ENCODE data around the gene USP36.
"Not testable (repeated sequence)": the region's sequence is repeated elsewhere in the genome, so short reads cannot be mapped to it uniquely, and the experiment has no call there.

USP36 gene

GRCh38 chr17:78763561-78763960 is 77.1 kb downstream of the USP36 start:
- no peak for DNase-seq

GRCh38 chr17:78761789-78762406 is 78.7 kb downstream of the USP36 start:
- no peak for DNase-seq

DNA sequence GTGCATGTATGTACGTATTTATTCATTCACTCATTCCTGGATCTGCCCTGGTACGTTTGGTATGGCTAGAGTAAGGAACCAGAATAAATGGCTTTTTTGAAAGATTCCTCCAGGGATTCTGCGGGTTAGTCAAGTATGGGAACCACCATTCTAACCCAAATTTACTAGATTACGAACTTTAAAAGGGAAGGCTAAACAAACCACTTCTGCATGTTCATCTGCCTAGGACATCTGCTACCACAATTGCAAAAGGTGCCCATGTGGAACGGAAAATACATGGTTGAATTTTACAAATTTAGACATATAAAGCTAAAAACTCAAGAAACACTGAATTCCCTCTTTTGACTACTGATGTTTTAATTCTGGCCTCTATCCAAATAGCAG is 80.7 kb downstream of the USP36 start:
- DNase-seq = no peak

DNA sequence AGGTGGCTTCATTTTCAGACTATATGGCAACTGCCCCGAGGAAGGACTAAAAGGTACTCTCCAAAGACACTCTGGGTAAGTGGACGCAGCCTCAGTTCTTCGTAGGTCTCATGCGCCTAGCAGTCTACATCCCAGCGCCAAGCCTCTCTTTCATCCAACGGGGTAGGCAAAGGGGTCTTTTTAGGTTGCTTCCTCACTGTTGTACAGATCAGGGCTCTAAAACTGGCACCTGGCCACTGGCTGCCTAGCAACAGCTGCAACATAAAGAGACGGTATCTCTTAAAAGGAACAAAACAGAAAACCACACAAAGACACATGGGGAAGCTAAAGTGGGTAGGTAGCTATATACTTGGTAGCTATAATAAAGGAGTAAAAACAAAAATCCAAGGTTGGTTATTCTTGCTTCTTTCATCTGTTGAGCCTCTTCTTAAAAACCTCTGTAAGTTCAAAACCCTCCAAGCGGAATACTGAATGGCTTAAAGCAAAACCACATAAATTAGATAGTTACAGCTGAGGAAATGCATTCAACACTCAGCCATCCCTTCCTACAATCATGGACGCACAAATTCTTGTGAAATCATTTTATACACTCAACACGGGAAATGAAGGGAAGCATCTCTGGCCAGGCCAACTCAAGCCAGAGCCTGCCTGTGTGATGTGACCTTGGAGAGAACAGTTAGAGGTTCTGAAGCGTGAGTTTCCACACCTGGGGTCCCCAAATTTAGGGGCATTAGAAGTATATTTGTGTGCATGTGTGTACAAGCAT is 81.2 kb downstream of the USP36 start:
- no peak for DNase-seq

DNA sequence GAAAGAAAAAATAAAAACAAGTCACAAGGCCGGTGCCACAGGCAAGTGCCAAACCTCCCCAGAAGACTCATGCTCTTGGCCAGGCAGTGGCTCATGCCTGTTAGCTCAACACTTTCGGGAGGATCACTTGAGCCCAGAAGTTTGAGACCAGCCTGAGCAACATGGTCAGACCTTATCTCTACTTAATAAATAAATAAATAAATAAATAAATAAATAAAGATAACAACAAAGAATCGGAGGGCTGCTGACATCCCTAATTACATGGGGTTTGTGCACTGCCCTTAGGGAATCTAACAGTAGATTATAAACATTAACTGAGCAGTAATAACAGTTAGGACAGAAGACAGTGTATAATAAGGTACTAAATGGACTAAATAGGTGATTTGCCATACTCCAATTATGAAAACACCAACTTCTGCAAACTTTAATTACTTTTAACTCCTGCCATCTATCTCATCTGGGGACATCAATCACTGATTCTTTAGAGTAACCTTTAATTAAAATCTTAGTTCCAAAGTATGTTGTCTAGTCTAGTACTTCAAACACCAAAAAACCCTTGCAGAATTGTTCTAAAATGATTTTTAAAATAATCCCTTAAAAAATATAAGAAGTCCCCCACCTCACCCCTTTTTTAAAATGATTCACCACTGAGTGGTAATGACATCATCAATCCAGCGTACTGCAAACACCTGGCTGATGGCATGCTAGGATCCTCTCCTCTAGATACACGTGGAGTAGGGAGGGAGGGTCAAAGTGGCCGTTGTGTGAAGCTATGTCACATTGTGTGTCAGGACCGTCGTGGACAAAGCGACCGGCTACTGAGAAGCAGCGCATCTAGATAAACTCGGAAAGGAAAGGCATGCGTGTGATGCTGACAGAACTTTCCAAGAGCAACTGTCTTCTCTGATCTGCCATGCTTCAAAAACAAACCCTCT is 87.0 kb downstream of the USP36 start:
- no peak for DNase-seq

DNA sequence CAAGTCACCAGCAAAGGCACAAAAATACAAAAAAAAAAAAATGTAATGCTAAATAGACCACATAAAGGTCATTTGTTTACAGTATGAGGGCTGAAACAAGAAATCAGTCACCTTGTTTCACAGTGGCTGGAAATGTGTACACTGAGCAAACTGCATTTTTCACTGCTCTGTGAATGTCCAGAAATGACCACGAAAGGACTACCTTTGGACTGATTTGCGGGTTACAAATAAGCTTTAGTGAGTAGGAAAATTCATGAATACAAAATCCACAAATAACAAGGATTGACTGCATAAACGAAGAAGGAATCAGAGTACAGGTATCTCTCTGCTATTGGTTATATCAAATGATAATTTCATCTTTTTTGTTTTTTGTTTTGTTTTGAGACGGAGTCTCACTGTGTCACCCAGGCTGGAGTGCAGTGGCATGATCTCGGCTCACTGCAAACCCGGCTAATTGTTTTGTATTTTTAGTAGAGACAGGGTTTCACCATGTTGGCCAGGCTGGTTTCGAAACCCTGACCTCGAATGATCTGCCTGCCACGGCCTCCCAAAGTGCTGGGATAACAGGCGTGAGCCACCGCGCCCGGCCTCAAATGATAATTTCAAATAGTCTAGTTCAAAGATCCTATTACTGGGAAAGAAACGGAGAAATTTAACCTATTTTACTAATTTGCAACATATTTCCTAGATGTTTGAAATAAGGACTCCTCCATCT is 89.0 kb downstream of the USP36 start:
- no peak for DNase-seq

DNA sequence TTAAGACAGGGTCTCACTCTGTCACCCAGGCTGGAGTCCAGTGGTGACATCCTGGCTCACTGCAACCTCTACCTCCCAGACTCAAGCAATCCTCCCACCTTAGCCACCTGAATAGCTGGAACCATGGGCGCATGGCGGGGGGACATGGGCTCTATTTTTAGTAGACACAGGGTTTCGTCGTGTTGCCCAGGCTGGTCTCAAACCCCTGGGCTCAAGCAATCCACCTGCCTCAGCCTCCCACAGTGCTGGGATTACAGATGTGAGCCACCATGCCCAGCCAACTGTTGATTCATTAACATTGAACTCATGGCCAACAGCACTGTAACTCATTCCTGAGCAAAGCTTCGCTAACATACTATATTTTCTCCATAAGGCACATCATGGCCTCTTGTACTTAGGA is 89.6 kb downstream of the USP36 start:
- not testable (repeated sequence) for DNase-seq

- peak; percentile 25 for DNase-seq
Measured at GRCh38 chr17:78748730-78749317, 91.8 kb downstream of the USP36 start.

- DNase-seq = no peak
Measured at GRCh38 chr17:78748048-78748729, 92.4 kb downstream of the USP36 start.

DNA sequence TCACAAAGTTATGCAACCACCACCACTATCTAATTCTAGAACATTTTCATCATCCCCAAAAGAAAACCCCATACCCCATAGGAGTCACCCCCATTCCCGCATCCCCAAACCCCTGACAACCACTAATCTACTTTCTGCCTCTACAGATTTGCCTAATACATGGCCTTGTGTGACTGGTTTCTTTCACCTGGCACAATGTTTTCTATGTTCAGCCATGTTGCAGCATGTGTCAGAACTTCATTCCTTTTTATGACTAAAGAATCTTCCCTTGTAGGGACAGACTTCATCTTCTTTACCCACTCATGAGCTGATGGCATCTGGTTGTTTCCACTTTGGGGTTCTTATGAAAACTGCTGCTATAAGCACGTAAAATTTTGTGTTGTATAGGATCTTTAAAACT is 93.1 kb downstream of the USP36 start:
- no peak for DNase-seq

DNA sequence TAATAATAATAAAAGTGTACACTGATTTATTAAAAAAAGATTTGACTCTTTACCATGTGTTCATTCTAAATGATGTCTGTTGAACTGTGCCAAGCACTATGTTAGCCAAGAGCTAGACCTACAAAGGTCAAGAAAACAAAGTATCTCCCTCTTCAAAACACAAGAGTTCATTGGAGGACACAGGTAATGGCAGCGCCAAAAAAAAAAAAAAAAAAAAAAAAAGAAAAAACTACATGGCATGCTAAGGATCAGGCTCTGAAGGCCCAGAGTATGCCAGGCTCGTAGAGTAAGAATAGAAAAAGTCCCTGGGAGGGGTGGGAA is 93.7 kb downstream of the USP36 start:
- no peak for DNase-seq

- DNase-seq = no peak
Measured at GRCh38 chr17:78746263-78746948, 94.2 kb downstream of the USP36 start.
